NCI-H1694 (cell line): ENCODE measurements around the gene ZNF670.

Experiments used
- DNase-seq: peaks from one replicate; lab custom pipeline; 2025; lab: John Stamatoyannopoulos, UW

ZNF670 gene

DNA sequence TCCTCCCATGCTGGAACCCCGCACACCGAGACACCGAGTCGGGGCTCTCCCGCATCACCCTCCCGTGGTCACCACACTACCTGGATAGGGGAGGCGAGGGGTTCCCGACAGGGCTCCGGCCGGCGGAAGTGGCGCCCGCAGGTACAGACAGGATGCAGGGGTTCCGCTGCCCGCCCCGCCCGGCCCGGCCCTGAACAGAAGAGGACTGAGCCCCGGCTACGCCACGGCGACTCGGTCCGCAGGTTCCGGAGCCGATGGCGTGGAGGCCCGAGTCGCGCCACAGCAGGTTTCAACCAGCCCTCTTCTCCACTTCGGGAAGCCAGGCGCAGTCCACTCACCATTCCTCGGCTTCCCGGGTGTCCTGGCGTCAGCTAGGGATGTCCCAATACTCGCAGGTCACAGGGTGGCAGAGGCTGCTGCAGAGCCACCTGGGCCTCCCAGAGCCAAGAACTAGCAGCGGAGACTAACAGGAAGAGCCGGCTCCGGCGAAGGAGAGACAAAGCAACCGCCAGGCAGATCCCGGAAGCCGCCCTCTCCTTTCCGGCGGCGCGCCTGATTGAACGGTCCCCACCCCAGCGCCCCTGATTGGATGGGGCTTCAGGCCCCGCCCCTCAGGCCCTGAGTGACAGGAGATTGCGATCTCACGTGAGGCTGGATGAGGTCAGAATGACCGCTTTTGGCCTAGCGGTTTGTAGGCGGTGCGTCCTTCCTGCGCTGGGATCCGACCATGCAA is 25.4 kb upstream of the ZNF670 start, which contains the start of gene ZNF669:
Gene ZNF669 (minus strand): TSS at position 498 of the 733 bp plus-strand sequence. CDS start 157 bp downstream, at position 341.
- peak; percentile 96 for DNase-seq

DNA sequence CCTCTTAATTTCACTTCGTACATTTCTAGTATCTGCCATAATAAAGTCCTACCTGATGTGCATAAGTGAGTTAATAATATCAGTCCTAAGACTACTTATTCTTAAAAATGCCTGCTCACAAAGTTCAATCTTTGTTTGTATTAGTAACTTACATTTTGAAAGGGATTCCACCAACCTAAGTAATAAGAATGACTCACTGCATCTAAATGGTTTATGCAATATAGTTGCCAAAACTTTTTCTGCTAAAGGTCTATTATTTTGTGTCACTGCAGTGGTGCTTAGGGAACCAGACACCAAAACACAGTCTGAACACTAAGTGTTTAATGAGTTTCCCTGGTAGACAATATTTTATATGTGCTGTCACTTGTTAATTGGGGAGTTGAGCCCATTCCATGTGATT is 23.8 kb upstream of the ZNF670 start:
- no peak for DNase-seq

DNA sequence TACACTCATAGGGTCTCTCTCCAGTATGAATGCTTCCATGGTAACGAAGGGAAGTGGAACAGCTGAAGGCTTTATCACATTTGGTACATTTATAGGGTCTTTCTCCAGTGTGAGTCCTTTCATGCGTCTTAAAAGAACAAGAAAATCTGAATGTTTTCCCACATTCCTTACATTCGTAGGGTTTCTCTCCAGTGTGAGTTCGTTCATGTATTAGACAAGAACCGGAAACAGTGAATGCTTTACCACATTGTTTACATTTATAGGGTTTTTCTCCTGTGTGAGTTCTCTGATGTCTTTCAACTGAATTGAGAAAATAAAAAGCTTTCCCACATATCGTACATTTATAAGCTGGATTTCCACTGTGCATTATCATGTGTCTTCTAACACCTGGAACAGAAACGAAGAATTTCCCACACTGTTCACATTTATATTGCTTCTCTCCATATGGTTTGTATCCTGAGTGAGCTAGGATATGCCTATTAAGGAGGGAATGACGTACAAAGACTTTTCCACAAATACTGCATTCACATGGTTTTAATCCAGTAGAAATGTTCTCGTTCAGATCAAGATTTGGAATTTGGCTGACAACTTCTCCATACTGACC is 22.2 kb upstream of the ZNF670 start:
- DNase-seq, result no peak

DNA sequence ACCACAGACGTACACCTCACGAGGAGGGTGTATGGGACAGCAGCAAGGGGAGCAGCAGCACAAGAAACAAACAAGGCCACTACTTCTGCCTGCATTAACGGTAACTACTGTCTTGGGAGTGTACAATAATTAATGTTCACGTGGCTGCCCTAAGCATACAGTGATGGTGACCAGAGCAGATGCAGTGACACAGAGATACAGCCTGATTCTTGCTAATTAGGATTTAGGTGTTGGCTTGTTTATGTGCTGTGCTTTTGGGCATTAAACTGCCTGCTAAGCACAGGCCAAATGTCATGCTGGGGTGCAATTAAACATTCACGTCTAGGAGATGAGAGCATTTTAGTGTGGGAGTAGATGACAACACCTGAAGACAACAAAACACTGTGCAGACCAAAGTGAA is 18.3 kb upstream of the ZNF670 start:
- no peak for DNase-seq

DNA sequence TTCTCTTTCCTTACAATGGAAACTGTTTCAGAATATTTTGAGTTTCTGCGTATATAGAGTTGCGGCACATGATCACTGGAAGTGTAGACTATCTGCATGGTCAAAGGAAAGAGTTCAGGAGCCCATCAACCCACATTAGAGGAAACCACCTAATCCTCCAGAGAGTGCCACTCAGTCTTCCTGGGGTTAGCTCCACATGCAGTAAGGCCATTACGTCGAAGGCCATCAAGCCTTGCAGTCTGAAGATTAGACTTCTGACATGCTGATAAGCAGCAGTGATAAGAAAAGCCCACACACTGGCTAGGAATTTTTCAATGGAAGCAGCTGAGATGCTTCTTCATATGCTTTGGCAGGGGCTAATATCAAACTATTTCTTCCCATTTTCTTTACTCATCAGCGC is 17.9 kb upstream of the ZNF670 start:
- no peak for DNase-seq

DNA sequence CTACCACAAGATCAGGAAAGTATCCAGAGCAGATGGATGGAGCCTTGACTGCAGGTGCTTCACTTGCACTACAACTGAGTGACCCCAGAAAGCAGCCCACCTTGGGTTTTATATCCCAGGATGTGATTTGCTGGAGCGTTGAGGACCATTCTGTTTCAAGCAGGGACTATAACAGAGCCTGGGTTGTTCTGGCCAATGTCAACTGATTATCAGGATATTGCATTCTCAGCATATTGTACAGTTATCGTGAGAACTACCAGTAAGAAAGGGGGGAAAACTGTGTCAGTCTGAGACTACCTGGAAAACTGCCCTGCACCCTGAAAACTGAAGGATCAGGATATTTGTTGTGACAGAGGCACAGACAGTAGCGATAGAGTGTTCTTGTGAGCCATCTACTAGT is 17.5 kb upstream of the ZNF670 start:
- no peak for DNase-seq

DNA sequence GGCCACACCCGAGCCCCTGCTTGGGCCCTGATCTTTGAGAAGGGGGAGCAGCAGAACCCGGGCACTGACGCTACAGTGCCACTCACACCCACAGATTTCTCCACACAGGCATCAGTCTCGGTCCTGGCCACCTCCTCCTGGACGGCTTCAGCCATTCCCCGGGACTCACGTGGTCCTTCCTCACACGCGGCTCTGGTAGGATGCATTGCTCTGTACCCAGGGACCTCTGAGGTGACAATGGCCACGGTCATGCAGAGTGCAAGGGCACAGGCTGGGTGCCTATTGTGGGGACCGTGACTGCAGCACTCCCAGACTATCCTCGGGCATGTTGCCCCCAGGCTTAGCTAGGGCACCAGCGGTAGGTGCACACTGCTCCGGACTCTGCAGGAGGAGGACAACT is 11.8 kb upstream of the ZNF670 start:
- no peak for DNase-seq

DNA sequence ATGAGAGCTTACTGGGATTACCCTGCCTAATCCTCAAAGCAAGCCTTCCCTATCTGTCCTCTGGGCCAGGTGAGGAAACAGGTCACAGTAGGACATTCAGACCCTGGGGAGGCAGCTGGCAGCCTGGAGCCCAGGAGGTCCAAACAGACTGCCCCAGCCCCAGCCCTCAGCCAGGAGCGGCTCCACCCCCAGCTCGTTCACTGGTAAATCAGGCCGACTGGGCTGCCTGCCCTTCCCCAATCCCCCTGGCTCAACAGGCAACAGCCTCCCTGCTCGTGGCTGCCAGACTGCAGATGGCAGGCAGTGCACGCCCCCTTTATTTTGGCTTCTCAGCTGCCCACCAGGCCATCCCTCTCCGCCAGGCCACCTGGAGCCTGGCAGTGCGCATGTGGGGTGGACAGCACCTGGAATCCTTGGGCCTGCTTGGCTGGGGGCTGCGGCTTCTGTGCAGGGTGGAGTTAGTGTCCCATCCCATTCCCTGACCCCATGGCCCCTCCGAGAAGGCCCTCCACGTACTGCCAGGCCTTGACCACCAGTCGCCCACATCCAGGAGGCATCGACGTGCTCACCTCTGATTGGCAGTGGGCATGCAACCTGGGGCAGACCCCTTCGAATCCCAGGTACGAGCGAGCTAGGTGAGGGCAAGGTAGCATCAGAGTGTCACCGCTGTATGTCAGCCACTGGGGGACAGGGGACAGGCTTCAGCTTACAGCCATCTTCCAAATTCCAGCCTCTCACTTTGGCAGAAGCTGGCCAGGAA is 11.2 kb upstream of the ZNF670 start:
- DNase-seq, result no peak

DNA sequence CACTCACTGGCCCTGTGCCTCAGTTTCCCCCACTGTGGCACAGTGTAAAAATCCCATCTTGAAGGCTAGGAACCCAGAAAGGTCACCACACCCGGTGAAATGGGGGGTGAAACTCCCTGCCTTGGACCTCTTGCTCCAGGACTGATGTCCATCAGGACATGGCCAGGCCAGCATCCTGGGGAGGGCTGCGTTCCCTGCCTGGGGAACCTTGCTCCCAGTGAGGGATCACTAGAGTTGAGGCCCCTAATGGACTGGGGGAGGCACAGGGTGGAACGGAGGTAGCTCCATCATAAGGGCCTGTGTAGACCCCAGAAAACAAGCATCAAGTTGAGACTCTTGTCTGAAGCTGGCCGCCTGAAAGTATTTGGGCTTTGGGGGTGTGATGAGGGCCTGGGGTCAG is 10.4 kb upstream of the ZNF670 start:
- DNase-seq, result no peak

DNA sequence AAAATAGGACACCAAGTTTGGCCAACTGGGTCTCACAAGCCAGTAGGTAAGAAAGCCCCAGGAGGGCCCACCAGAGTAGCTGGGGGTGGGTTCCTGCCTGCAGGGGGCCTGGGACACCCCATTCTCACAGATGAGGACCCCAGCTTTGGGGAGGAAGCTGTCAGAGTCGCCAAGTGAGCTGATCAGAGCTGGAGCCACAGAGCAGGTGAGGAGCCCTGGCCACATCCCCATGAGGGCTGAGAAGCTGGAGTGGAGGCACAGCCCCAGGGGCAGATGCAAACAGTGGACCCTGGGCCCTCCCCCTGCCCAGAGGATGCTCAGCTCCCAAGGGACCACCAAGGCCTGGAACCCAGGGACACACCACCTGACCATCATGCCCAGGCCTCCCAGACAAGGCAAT is 8.6 kb upstream of the ZNF670 start:
- no peak for DNase-seq

DNA sequence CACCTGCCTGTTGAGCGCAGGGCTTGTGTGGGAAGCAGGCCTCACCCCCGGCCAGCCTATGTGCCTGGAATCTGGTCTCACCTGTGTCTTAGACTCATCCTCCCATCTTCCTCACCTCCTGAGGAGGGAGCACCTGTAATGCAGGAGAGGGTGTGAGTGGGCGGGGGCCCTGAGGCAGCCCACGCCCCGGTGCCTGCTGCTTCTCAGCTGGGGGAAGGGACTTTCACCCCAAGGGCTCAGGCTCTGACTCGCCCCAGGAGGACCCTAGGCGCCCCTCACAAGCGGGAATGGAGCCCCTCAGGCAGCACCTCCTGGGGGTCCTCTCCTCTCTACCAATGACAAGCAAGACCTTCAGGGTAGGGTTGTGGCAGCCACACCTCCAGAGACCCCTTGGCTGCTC is 6.7 kb upstream of the ZNF670 start:
- DNase-seq, result no peak

DNA sequence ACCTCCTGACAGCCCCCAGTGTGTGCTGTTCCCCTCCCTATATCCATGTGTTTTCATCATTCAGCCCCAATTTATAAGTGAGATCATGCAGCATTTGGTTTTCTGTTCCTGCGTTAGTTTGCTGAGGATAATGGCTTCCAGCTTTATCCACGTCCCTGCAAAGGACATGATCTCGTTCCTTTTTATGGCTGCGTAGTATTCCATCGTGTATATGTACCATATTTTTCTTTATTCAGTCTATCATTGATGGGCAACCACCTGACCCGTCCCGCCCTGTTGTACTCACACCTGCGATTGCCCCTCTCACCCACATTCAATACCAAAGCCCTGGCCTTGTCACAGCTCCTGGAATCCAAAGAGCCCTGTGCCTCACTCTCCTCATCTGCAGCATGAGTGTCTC is 6.2 kb upstream of the ZNF670 start:
- DNase-seq, result no peak

DNA sequence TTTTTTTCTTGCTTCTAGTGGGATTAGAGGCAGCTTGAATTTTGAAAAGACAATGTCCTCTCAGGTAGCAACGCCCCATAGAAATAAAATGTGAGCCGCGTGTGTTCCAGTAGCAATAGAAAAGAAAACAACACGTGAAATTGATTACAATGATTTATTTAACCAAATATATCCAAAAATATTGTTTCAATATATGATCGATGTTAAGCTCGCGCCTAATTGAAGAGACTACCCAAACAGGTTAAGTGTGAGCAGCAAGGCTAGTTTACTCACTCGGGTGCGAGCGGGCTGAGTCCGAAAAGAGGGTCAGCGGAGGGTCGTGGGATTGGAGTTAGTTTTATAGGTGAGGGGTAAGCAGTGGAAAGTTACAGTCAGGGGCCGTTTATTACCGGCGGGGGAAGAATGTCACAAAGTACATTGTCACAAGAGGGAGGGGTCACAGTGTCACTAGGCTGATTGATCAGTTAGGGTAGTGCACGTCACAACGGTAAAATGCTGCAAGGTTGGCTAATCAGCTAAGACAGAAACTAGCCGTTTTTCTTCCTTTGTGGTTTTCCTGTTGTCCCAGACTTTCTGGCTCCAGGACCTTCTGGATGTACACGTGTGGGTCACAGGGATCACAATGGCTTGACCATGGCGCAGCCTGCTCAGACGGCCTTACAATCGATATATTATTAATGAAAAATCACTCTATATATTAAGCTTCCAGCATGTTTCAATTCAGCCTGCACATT is 697 bp upstream of the ZNF670 start:
- DNase-seq, result no peak

DNA sequence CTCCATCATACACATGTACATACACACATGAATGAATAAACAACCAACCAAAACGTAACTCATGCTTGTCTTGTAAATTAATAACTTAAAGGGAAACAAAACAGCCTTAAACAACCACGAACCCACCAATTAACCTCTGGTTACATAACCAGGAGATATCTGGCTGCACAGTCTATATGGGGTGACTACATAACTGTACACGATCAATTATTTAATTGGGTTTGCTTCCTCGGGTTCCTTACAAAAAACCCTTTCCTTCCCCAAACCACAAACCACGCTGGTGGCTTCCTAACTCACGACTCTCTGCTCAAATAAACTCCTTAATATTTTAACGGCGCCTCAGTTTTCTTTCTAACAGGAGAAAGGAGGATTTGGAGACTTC is 744 bp downstream of the ZNF670 start:
- DNase-seq, result no peak

DNA sequence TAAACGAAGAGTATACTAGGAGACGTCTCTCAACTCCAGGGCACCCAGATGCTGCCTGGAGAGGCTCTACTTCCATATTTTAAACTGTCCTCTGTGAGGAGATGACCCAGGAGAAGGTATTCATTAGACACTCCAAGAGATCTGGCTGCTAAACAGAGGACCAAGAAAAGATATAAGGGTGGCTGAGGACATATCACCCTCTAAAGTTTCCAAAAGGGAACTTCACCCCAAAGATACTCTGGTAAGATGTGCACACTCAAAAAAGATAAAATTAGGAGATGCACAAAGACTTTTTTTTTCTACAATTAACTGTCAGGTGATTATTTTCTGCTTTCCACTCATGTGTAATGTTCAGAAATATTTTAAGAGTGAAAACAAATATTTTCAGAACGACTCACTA is 1.4 kb downstream of the ZNF670 start:
- DNase-seq, result no peak

DNA sequence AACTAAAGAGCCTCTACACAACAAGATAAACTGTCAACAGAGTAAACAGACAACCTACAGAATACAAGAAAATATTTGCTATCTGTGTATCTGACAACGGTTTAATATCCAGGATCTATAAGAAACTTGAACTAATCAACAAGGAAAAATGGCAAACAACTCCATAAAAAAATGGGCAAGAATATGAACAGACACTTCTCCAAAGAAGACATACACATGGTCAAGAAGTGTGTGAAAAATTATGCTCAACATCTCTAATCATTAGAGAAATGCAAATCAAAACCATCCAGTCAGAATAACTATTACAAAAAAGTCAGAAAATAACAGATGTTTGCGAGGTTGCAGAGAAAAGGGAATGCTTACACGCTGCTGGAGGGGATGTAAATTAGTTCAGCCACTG is 8.0 kb downstream of the ZNF670 start:
- no peak for DNase-seq

DNA sequence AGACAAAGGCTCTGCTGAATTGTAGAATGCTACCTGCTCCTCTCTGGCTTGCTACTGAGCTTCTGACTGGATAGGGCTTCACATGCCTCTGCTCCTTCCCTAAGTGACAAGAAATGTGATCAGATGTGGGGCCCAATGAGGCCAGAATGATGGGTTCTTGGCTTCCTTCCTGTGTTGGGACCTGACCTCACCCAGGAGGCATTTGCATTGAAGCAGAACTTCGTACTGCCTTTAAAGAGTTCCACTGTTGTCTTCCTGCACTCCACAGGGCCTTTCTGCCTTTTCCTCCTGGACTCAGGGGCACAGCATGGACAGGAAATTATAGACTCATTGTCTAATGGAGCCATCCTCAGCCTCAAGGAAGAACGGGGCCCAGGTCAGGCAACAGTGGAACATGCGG is 14.3 kb downstream of the ZNF670 start:
- no peak for DNase-seq

DNA sequence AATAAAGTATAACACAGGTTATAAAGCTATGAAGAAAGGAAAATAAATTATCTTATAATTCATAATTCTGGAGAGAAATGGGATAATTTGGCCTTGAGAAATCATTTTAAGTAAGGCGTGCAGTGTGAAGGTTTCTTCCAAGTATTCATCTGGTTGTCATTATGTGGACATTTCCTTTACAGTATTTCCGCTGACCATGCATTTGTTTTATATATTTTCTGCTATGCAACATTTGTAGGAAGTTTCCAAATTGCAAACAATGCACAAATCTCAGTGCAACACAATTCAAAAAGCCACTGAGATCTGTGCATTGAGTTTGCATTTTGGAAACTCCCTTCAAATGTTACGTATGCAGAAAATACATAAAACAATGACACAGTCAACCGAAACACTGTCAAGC is 17.8 kb downstream of the ZNF670 start:
- no peak for DNase-seq

DNA sequence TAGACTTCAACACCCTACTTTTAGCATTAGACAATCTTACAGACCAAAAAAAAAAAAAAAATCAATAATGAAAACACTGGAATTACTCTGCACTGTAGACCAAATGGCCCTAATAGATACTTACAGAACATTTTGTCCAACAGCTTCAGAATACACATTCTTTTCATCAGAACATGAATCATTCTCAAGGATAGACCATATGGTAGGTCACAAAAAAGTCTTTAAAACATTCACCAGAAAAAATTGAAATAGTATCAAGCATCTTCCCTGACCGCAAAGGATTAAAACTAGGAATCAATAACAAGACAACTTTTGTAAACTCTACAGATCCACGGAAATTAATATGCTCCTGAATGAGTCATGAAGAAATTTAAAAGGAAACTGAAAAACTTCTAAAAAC is 22.5 kb downstream of the ZNF670 start:
- no peak for DNase-seq

DNA sequence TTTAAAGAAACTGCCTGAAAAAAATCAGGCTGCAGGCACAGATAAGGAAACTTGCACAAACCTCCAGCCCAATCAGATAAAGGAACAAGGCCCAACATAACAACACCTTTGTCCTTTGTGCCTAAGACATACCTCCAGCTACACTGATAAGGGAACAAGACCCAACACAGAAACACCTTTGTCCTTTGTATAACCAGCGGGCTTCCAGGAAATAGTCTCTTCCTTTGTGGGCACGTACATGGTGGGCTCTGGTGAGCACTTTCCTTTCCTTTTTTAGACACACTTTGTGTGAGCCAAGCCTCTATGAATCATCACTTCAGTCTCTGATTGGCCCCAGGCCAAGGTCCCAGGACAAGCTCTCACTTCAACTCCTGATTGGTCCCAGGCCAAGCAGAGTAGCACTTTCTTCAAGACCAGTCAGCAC is 23.6 kb downstream of the ZNF670 start:
- DNase-seq, result no peak

DNA sequence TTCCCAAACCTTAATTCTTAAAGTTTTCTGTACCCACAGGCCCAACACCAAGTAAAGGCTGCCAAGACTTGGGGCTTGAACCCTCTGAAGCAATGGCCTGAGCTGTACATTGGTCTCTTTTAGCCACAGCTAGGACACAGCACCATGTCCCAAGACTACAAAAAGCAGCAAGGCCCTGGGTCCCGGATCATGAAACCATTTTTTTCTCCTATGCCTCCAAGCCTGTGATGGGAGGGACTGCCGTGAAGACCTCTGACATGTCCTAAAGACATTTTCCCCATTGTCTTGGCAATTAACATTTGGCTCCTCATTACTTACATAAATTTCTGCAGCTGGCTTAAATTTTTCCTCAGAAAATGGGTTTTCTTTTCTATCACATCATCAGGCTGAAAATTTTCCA is 30.9 kb downstream of the ZNF670 start:
- DNase-seq, result no peak

DNA sequence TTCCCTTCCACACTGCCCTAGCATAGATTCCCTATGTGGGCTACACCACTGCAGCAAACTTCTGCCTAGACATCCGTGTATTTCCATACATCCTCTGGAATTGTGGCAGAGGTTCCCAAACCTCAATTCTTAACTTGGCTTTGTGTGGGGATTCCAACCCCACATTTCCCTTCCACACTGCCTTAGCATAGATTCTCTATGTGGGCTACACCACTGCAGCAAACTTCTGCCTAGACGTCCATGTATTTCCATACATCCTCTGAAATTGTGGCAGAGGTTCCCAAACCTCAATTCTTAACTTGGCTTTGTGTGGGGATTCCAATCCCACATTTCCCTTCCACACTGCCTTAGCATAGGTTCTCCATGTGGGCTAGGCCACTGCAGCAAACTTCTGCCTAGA is 31.4 kb downstream of the ZNF670 start:
- DNase-seq, result no peak

DNA sequence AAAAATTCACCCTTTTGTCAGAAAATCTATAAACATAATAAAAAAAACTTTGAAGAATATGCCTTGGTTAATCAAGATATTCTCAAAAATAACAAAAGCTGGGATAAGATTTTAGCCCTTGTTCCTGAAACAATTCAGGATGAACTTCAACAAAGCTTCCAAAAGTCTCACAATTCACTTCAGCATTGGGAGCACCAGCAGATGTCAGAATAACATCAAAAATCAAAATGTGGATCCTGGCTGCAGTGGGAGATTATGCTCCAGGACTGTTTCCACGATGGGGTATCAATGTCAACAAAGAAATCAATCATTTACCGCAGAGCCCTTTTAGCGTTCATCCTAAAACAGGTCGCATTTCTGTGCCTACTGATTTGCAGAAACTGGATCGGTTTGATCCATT is 35.2 kb downstream of the ZNF670 start:
- DNase-seq, result no peak
